Endothelial cell of umbilical vein (primary cell): ENCODE results near the gene CD99L2.

Experiments
- EZH2 ChIP-seq: IDR thresholded peaks from 2 replicates; pipeline ENCODE4 v1.6.1; 2012; ENCODE audit warnings: borderline replicate concordance, low read depth, mild to moderate bottlenecking, moderate library complexity, low read length, inconsistent platforms; ENCODE audit not compliant: severe bottlenecking
- FOS ChIP-seq: IDR thresholded peaks from 2 replicates; pipeline ENCODE4 v1.6.1; 2011; ENCODE audit warnings: mild to moderate bottlenecking, low read length, moderate library complexity, borderline replicate concordance; ENCODE audit not compliant: insufficient read depth
- GATA2 ChIP-seq: IDR thresholded peaks from 2 replicates; pipeline ENCODE4 v1.7.0; 2011; ENCODE audit warnings: low read depth, mild to moderate bottlenecking, moderate library complexity, mixed read lengths, low read length; ENCODE audit not compliant: insufficient read length, insufficient read depth
- JUN ChIP-seq: IDR thresholded peaks from 2 replicates; pipeline ENCODE4 v1.6.1; 2011; ENCODE audit warnings: borderline replicate concordance, low read depth; ENCODE audit not compliant: insufficient read length, insufficient read depth
- POLR2A ChIP-seq: IDR thresholded peaks from 2 replicates; pipeline ENCODE4 v1.6.1; 2012; ENCODE audit warnings: low read depth, mild to moderate bottlenecking, control low read depth, low read length
- POLR2AphosphoS5 ChIP-seq: IDR thresholded peaks from 2 replicates; pipeline ENCODE4 v1.6.1; 2012; ENCODE audit warnings: low read depth, mild to moderate bottlenecking, control low read depth, low read length, moderate library complexity; ENCODE audit not compliant: insufficient read depth
- TF ChIP-seq, protein P1 (sequence below), 2 donors: IDR thresholded peaks; 1 replicate in 1 of 2; 2 replicates in 1 of 2; pipeline ENCODE4 v1.5.1; 2011; ENCODE audit warnings: low read length in 2 of 2, mild to moderate bottlenecking in 2 of 2, moderate library complexity in 2 of 2, control low read depth in 1 of 2, inconsistent platforms in 1 of 2, low read depth in 1 of 2; ENCODE audit not compliant: insufficient read depth in 1 of 2; ENCODE audit errors: extremely low read depth in 1 of 2
- TF ChIP-seq, protein P2 (sequence below): IDR thresholded peaks from 2 replicates; pipeline ENCODE4 v1.6.1; 2011; ENCODE audit not compliant: insufficient read depth, insufficient read length

DNA sequence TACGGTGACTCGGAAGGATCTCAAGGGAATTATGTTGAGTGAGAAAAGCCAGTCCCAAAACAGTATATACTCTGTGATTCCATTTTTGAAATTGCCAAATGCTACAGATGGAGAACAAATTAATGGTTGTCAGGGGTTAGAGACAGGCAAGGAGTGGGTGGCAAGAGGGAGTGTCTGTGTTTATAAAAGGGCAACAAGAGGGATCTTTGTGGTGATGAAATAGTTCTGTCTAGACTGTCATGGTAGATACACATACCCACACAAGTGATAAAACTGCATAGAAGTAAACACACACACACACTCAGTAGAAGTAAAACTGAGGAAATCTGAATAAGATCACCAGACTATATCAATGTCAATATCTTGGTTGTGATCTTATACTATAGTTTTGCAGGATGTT lies 92.7 kb downstream of the CD99L2 start:
- TF ChIP-seq FOS (no peak), GATA2 (no peak), POLR2A (no peak), EZH2 (no peak), POLR2AphosphoS5 (no peak), JUN (no peak)
- TF ChIP-seq, protein P1, sequence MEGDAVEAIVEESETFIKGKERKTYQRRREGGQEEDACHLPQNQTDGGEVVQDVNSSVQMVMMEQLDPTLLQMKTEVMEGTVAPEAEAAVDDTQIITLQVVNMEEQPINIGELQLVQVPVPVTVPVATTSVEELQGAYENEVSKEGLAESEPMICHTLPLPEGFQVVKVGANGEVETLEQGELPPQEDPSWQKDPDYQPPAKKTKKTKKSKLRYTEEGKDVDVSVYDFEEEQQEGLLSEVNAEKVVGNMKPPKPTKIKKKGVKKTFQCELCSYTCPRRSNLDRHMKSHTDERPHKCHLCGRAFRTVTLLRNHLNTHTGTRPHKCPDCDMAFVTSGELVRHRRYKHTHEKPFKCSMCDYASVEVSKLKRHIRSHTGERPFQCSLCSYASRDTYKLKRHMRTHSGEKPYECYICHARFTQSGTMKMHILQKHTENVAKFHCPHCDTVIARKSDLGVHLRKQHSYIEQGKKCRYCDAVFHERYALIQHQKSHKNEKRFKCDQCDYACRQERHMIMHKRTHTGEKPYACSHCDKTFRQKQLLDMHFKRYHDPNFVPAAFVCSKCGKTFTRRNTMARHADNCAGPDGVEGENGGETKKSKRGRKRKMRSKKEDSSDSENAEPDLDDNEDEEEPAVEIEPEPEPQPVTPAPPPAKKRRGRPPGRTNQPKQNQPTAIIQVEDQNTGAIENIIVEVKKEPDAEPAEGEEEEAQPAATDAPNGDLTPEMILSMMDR (IDR thresholded peaks at IDR 0.05; ENCODE audit: extremely low read depth in 1 of 2, insufficient read depth in 1 of 2, low read depth in 1 of 2, low read length in 2 of 2): no peak
- TF ChIP-seq, protein P2, sequence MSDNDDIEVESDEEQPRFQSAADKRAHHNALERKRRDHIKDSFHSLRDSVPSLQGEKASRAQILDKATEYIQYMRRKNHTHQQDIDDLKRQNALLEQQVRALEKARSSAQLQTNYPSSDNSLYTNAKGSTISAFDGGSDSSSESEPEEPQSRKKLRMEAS: no peak
